Upper lobe of left lung (tissue), 4 donors: Measurements from ENCODE around the gene OSBPL2.

Experiments
- POLR2AphosphoS5 ChIP-seq, 2 donors: sonication (generic); formaldehyde crosslinking; IDR thresholded peaks; one replicate each; pipeline ENCODE4 v1.5.1; 2017; ENCODE audit warnings: antibody characterized with exemption in 2 of 2
- TF ChIP-seq, protein P1 (sequence below), 6 experiments: fragments of 450-650 bp in 4 of 6; fragments of 200-600 bp in 2 of 6; sonication (generic) in 2 of 6; IDR thresholded peaks; one replicate each; pipeline ENCODE4 v1.5.1; 2016 to 2019; ENCODE audit warnings: antibody characterized with exemption in 6 of 6

DNA sequence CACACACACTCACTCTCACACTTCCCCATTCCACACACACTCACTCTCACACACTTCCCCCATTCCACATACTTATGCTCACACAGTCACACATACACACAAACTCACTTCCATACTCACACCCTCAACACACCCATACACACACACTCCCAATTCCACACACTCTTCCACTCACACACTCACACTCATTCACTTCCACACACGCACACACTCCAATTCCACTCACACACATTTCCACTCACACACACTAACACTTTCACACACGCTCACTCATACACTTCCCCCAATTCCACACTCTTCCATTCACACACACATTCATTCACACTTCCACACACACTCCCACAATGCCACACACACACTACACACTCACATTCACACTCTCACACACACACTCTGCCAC lies 8.0 kb upstream of the OSBPL2 start:
- TF ChIP-seq POLR2AphosphoS5 (IDR thresholded peaks at IDR 0.05), result no peak
- TF ChIP-seq, protein P1, sequence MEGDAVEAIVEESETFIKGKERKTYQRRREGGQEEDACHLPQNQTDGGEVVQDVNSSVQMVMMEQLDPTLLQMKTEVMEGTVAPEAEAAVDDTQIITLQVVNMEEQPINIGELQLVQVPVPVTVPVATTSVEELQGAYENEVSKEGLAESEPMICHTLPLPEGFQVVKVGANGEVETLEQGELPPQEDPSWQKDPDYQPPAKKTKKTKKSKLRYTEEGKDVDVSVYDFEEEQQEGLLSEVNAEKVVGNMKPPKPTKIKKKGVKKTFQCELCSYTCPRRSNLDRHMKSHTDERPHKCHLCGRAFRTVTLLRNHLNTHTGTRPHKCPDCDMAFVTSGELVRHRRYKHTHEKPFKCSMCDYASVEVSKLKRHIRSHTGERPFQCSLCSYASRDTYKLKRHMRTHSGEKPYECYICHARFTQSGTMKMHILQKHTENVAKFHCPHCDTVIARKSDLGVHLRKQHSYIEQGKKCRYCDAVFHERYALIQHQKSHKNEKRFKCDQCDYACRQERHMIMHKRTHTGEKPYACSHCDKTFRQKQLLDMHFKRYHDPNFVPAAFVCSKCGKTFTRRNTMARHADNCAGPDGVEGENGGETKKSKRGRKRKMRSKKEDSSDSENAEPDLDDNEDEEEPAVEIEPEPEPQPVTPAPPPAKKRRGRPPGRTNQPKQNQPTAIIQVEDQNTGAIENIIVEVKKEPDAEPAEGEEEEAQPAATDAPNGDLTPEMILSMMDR (IDR thresholded peaks at IDR 0.05), result no peak
